GM12801 (cell line): ENCODE data around the gene GFRA4.

Experiments used
- CTCF ChIP-seq: IDR thresholded peaks from one replicate; pipeline ENCODE4 v1.5.1; 2011; ENCODE audit warnings: control low read depth; ENCODE audit not compliant: insufficient read length; ENCODE audit errors: extremely low read depth

The GFRA4 gene

DNA sequence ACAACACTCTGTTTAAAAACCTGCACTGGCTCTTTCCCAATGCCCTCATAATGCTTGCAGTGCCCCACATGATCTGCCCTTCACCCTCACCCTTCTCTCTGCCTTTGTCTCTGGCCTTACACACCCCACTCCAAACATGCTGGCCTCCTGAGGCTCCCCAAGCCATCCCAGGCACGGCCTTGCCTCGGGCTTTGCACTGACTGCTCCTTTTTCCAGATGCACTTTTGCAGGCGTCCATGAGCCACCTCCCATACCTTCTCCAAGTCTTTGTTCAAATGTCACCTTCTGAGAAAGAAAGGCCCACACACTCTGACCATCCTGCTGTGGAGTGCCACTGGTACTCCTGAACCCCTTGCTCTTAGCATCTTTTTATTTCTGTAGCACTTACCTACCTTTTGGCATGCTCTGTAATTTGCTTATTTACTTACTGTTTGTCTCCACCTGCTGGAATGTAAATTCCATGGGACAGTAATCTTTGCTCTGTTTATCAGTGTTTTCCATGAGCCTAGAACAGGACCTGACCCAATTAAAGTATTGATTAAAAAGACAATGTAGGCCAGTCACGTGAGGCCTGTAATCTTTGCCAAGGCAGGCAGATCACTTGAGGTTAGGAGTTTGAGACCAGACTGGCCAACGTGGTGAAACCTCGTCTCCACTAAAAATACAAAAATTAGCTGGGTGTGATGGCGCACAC is 30.7 kb downstream of the GFRA4 start:
- TF ChIP-seq CTCF = no peak

GRCh38 chr20:3631534-3631933 is 31.7 kb downstream of the GFRA4 start:
- no peak for TF ChIP-seq CTCF

- TF ChIP-seq CTCF = no peak
Measured at GRCh38 chr20:3630429-3630828, 32.8 kb downstream of the GFRA4 start.

- TF ChIP-seq CTCF = no peak
Measured at GRCh38 chr20:3629893-3630292, 33.3 kb downstream of the GFRA4 start.

DNA sequence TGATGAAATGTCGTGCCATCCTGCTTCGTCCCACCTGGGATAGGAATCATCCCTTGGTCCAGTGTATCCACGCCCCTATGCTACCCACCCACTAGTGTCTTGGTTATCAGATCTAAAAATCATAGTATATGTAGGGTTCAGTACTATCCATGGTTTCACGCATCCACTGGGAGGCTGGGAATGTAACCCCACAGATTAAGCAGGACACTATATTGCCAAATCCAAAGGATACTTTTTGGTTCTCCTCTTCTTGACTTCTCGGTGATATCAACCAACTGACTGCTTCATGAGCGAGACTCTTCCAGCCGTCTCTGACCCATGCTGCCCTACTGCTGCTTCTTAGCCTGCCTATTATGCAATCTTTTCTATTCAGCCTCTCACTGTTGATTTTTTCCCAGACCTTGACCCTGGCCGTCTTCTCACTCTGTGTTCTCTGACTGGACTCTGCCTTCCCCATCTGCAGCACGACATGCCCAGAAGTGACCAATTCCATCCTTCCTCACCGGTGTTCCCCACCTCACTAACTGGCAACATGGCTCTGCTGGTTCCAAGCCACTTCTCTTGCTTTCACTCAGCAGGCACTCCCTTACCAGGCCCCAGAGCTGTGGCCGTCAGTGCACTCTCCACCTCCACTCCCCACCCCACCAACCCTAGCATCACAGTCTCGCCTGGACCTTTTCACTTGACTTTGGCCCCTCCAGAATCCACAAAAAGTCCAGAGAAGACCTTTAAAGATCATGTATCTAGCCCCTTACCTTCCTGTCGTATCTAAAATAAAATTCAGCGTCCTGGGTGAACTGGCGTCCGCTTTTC is 34.5 kb downstream of the GFRA4 start:
- no peak for TF ChIP-seq CTCF

DNA sequence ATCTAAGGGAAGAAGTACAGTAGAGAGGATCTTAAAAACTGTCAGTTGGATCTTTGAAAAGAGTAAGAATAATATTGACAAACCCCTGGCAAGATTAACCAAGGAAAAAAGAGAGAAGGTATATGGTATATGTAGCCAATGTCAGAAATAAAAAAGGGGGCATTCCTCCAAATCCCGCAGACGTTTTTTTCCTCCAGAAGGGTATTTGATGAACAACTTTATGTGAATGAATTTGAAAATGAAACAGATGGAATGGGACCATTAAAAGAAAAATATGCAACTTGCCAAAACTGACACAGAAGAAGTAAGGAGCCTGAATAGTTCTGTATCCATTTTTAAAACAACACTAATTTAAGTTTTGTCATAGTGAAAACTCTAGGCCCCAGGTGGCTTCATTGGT is 35.7 kb downstream of the GFRA4 start:
- no peak for TF ChIP-seq CTCF

DNA sequence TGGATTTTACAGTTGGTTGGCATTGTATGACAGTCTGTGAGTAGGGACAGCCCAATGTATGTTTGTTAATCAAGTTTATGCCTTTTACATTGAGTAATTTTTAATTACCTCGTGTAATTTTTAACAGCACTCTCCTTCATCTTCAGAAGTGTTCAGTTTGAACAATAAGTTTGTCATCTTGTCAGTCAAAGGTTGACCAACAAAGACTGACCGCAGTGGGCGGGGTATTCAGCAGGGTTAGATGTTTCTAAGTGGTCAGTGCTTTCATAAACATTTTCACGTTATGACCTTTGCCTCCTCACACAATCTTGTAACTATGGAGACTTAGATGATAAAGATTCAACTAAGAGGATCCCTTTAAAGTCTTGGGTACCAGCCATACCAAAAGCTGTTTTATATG is 40.8 kb downstream of the GFRA4 start:
- no peak for TF ChIP-seq CTCF
